ENCODE data around the gene ADAMTS14.

The ADAMTS14 gene

GRCh38 chr10:70772627-70773026, 100.3 kb downstream of the ADAMTS14 start:
- H2AFZ ChIP-seq (ENCODE audit: low read length), result no peak overlapping the region
- no peak overlapping the region for H3K9ac ChIP-seq (ENCODE audit: low read length)
- DNase-seq, result no peak
- H3K4me1 ChIP-seq (ENCODE audit: low read length), result no peaks in the 10 kb centered on the region
- no peak overlapping the region for H3K27ac ChIP-seq (ENCODE audit: low read length)
- H4K20me1 ChIP-seq (ENCODE audit: insufficient read depth, low read length), result no peaks in the 10 kb centered on the region
- no peak for TF ChIP-seq EZH2phosphoT487 (IDR thresholded peaks at IDR 0.05; ENCODE audit: low read length)
- no peak for TF ChIP-seq CTCF (IDR thresholded peaks at IDR 0.05; ENCODE audit: low read length)
- TF ChIP-seq EZH2 (optimal IDR thresholded peaks at IDR 0.05; ENCODE audit: low read depth, low read length), result no peak
- H3K4me2 ChIP-seq (ENCODE audit: low read depth, low read length), result no peak overlapping the region
- H3K36me3 ChIP-seq (replicated peaks; ENCODE audit: insufficient read depth, low read length), result no peaks in the 10 kb centered on the region
- H3K9me3 ChIP-seq (replicated peaks; ENCODE audit: insufficient read depth, low read length), result no peaks in the 10 kb centered on the region
- H3K4me3 ChIP-seq (ENCODE audit: low read length), result no peak overlapping the region
- no peaks in the 10 kb centered on the region for H3K27me3 ChIP-seq (replicated peaks; ENCODE audit: insufficient read depth, low read length)
- H3F3A ChIP-seq (ENCODE audit: insufficient read depth, low read length), result no peaks in the 10 kb centered on the region
- no peaks in the 10 kb centered on the region for H3K79me2 ChIP-seq (ENCODE audit: low read length)
- no peaks in the 10 kb centered on the region for H3K9me2 ChIP-seq (replicated peaks; ENCODE audit: insufficient read depth, low read length)

DNA sequence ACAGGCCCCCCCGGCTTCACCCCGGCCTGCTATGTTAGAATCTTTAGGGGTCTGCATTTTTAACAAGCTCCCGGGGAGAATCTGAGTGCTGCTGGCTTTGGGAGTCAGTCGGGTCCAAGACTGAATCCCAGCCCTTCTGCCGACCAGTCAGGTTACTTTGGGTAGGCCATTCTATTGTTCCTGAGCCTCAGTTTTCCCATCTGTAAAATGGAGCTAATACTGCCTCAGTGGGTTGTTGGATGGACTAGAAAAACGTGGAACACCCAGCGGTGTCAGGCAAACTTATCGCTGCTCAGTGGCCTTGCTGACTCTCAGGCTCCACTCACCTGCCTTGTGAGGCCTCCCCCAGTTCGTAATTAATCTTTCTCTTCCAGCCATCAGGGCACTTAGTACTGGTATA, 101.2 kb downstream of the ADAMTS14 start:
- DNase-seq, result no peak
- no peaks in the 10 kb centered on the region for H3K79me2 ChIP-seq (ENCODE audit: low read length)
- H3K27me3 ChIP-seq (replicated peaks; ENCODE audit: insufficient read depth, low read length), result no peaks in the 10 kb centered on the region
- TF ChIP-seq CTCF (IDR thresholded peaks at IDR 0.05; ENCODE audit: low read length), result no peak
- no peak for TF ChIP-seq EZH2phosphoT487 (IDR thresholded peaks at IDR 0.05; ENCODE audit: low read length)
- no peak for TF ChIP-seq EZH2 (optimal IDR thresholded peaks at IDR 0.05; ENCODE audit: low read depth, low read length)
- H3K9me2 ChIP-seq (replicated peaks; ENCODE audit: insufficient read depth, low read length), result no peaks in the 10 kb centered on the region
- no peak overlapping the region for H2AFZ ChIP-seq (ENCODE audit: low read length)
- no peaks in the 10 kb centered on the region for H3K4me1 ChIP-seq (ENCODE audit: low read length)
- H3K9me3 ChIP-seq (replicated peaks; ENCODE audit: insufficient read depth, low read length), result no peaks in the 10 kb centered on the region
- no peak overlapping the region for H3K4me3 ChIP-seq (ENCODE audit: low read length)
- H3K9ac ChIP-seq (ENCODE audit: low read length), result no peak overlapping the region
- no peaks in the 10 kb centered on the region for H3K36me3 ChIP-seq (replicated peaks; ENCODE audit: insufficient read depth, low read length)
- H3K4me2 ChIP-seq (ENCODE audit: low read depth, low read length), result no peak overlapping the region
- H3F3A ChIP-seq (ENCODE audit: insufficient read depth, low read length), result no peaks in the 10 kb centered on the region
- no peak overlapping the region for H3K27ac ChIP-seq (ENCODE audit: low read length)
- H4K20me1 ChIP-seq (ENCODE audit: insufficient read depth, low read length), result no peaks in the 10 kb centered on the region

DNA sequence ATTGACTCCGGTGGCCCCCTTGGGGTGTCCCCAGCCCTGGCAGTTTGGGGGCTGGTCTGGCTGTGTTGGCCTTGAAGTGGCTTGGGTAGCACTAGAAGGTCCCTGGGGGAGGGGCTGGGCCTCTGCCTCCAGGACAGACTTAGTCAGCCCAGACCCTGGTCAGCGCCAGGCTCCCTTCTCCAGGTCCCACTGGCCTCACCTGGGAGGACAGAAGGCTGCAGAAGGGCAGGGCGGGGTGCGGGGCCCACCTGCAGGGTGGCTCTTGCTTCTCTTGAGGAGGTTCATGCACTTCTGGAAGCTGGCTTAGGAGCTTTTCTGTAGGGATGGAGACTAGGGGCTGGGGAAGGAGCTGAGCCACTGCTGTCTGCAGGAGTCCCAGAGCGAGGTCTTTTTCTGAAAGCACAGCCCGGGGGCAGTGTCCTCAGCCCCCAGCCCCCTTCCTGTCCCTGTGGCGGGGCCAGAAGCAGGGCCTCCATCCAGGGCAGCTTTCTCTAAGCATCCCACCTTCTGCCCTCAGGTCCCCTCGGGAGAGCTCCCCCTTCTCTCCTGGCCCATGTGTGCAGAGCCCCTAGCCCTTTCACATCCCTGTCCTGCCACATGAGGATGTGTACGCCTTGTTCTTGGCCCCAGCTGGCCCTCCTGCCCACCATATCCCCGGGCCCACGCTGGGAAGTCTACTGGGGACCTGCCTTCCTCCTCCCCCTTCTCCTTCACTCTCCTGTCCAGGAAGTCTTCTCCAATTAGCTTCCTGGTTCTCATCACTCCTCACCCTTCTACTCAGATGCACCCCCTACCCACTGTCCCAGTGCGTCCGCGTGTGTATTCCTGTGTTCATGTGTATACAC, 101.9 kb downstream of the ADAMTS14 start:
- Histone ChIP-seq H3K36me3 (replicated peaks; ENCODE audit: insufficient read depth, low read length) (no peaks in the 10 kb centered on the region), H3K27ac (ENCODE audit: low read length) (no peak overlapping the region), H3K4me1 (ENCODE audit: low read length) (no peaks in the 10 kb centered on the region), H3K27me3 (replicated peaks; ENCODE audit: insufficient read depth, low read length) (no peaks in the 10 kb centered on the region), H3K9me3 (replicated peaks; ENCODE audit: insufficient read depth, low read length) (no peaks in the 10 kb centered on the region), H3F3A (ENCODE audit: insufficient read depth, low read length) (no peaks in the 10 kb centered on the region), H3K9me2 (replicated peaks; ENCODE audit: insufficient read depth, low read length) (no peaks in the 10 kb centered on the region), H3K4me3 (ENCODE audit: low read length) (no peak overlapping the region), H3K79me2 (ENCODE audit: low read length) (no peaks in the 10 kb centered on the region), H3K9ac (ENCODE audit: low read length) (no peak overlapping the region), H2AFZ (ENCODE audit: low read length) (no peak overlapping the region), H4K20me1 (ENCODE audit: insufficient read depth, low read length) (no peaks in the 10 kb centered on the region), H3K4me2 (ENCODE audit: low read depth, low read length) (no peak overlapping the region)
- TF ChIP-seq EZH2 (optimal IDR thresholded peaks at IDR 0.05; ENCODE audit: low read depth, low read length) (no peak), CTCF (IDR thresholded peaks at IDR 0.05; ENCODE audit: low read length) (no peak), EZH2phosphoT487 (IDR thresholded peaks at IDR 0.05; ENCODE audit: low read length) (no peak)
- no peak for DNase-seq
